ENCODE data around the gene ST3GAL6.

The ST3GAL6 gene

GRCh38 chr3:98731720-98732285 is 31.3 kb upstream of the ST3GAL6 start:
- no peaks in the 10 kb centered on the region for H3K4me1 ChIP-seq (ENCODE audit: insufficient read depth, low read length)
- H3K4me3 ChIP-seq (ENCODE audit: low read depth in 1 of 2, low read length in 2 of 2): peak overlapping the region; percentile 51 to 63
- H3K36me3 ChIP-seq (ENCODE audit: insufficient read depth, low read length): no peaks in the 10 kb centered on the region
- no peak overlapping the region for H3K27ac ChIP-seq (ENCODE audit: low read depth, low read length)
- no peak overlapping the region for H3K9ac ChIP-seq (ENCODE audit: low read length)
- H3K27me3 ChIP-seq (ENCODE audit: control insufficient read depth in 1 of 2, insufficient read depth in 2 of 2, low read length in 2 of 2): no peaks in the 10 kb centered on the region
- H3K9me3 ChIP-seq (ENCODE audit: low read length): no peaks in the 10 kb centered on the region

DNA sequence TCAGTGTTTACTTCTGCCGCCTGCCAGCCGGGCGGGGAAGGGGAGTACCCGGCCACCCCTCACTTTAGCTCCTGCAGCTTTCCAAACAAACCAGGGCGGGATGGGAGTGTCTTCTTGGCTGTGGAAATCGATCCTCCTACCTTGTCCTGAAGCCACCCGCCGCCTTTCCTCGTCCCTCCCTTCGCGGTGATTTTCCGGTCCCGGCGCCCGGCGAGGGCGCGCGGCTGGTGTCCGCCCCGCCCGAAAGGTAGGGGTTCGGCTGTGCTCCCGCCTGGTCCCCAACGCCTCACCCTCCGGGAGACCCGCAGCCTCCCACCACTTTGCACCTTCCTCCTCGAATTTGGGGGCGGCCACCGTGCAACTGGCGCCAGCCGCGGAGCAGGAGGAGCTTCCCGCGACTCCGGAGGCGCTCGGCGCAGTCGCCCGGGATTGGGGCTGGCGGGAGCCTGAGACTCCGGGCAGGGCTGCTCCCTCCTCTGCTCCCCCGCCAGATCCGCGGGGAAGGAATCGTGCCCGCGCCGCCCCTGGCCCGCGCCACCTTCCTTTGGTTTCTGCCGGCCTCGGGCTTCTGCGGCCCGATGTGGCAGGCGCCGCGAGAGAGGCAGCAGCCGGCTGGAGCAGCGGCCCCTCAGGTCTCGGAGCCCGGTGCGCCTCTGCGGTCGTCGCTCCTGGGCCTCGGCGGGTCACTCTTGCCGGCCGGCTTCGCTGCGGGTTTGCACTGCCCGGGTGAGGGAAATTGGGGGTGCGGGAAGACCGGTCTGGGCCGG is 30.7 kb upstream of the ST3GAL6 start:
- no peaks in the 10 kb centered on the region for H3K27me3 ChIP-seq (ENCODE audit: control insufficient read depth in 1 of 2, insufficient read depth in 2 of 2, low read length in 2 of 2)
- H3K4me1 ChIP-seq (ENCODE audit: insufficient read depth, low read length): no peaks in the 10 kb centered on the region
- no peaks in the 10 kb centered on the region for H3K9me3 ChIP-seq (ENCODE audit: low read length)
- peak overlapping the region; percentile 51 to 63 for H3K4me3 ChIP-seq (ENCODE audit: low read depth in 1 of 2, low read length in 2 of 2)
- H3K27ac ChIP-seq (ENCODE audit: low read depth, low read length): no peak overlapping the region
- no peaks in the 10 kb centered on the region for H3K36me3 ChIP-seq (ENCODE audit: insufficient read depth, low read length)
- H3K9ac ChIP-seq (ENCODE audit: low read length): no peak overlapping the region

DNA sequence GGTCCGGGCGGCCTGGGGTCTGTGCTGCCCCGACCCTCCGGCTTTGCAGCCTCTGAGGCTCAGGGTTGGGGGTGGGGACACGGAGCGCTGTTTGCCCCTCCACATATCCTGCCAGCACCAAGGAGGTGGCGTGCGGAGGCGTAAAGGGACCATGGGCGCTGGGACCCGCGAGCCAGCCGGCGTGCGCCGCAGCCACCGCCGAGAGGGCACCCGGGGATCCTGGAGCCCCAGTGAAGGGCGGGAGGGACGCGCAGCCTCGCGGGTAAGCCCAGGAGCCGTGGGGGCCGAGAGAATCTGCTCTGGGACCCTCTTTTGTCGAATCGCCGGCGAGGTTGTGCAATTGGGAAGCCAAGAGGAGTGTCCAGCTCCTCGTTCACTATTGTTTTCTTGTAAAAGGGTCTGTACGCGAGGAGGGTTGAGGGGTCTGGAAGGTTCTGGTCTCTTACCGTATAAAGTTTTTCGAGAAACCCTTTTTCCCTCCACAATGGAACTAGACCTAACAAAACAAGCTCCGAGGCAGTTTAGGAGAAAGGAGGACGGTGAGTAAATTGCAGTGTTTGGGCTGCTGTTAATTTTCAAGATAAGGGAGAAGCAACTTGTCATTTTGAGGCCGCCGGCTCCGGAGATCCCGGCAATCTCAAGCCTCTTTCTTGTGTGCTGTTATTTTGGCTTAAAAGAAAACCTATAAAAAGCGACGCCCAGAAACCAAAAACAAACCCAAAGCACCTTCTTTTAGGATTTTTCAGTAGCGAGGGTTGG is 29.9 kb upstream of the ST3GAL6 start:
- no peak overlapping the region for H3K9ac ChIP-seq (ENCODE audit: low read length)
- H3K9me3 ChIP-seq (ENCODE audit: low read length): no peaks in the 10 kb centered on the region
- H3K4me3 ChIP-seq (ENCODE audit: low read depth in 1 of 2, low read length in 2 of 2): peak overlapping the region; percentile 51 to 63
- peak overlapping the region; percentile 39 for H3K27ac ChIP-seq (ENCODE audit: low read depth, low read length)
- no peaks in the 10 kb centered on the region for H3K27me3 ChIP-seq (ENCODE audit: control insufficient read depth in 1 of 2, insufficient read depth in 2 of 2, low read length in 2 of 2)
- H3K36me3 ChIP-seq (ENCODE audit: insufficient read depth, low read length): no peaks in the 10 kb centered on the region
- no peaks in the 10 kb centered on the region for H3K4me1 ChIP-seq (ENCODE audit: insufficient read depth, low read length)

DNA sequence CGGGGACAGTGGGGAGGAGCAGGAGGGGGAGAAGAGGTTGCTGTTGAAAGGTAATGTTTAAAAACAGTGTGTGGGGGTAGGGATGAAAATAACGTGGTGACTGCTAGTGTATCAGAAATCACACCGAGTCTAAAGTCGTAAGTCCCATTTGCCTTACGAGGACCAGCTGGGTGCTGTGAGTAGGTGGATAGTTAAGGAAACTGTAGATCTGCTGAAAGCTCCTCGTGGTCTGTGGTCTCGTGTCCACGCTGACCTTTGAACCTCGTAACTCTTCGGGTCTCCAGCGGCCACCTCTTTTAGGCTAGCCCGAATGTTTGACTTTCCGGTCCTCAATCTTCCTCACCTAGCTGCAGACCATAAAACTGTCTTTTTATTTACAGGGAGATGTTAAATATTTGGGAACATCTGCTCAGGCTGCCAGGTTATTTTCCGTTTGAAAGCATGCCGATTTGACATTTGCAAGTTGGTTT is 29.3 kb upstream of the ST3GAL6 start:
- Histone ChIP-seq H3K9ac (ENCODE audit: low read length) (no peak overlapping the region), H3K36me3 (ENCODE audit: insufficient read depth, low read length) (no peaks in the 10 kb centered on the region), H3K4me3 (ENCODE audit: low read depth in 1 of 2, low read length in 2 of 2) (peak overlapping the region; percentile 51 to 63), H3K9me3 (ENCODE audit: low read length) (no peaks in the 10 kb centered on the region), H3K27ac (ENCODE audit: low read depth, low read length) (peak overlapping the region; percentile 39), H3K4me1 (ENCODE audit: insufficient read depth, low read length) (no peaks in the 10 kb centered on the region), H3K27me3 (ENCODE audit: control insufficient read depth in 1 of 2, insufficient read depth in 2 of 2, low read length in 2 of 2) (no peaks in the 10 kb centered on the region)

GRCh38 chr3:98734306-98734705 is 28.8 kb upstream of the ST3GAL6 start:
- Histone ChIP-seq H3K27me3 (ENCODE audit: control insufficient read depth in 1 of 2, insufficient read depth in 2 of 2, low read length in 2 of 2) (no peaks in the 10 kb centered on the region), H3K36me3 (ENCODE audit: insufficient read depth, low read length) (no peaks in the 10 kb centered on the region), H3K9ac (ENCODE audit: low read length) (no peak overlapping the region), H3K4me3 (ENCODE audit: low read depth in 1 of 2, low read length in 2 of 2) (peak overlapping the region in 1 of 2 donors; percentile 63), H3K27ac (ENCODE audit: low read depth, low read length) (no peak overlapping the region), H3K4me1 (ENCODE audit: insufficient read depth, low read length) (no peaks in the 10 kb centered on the region), H3K9me3 (ENCODE audit: low read length) (no peaks in the 10 kb centered on the region)

DNA sequence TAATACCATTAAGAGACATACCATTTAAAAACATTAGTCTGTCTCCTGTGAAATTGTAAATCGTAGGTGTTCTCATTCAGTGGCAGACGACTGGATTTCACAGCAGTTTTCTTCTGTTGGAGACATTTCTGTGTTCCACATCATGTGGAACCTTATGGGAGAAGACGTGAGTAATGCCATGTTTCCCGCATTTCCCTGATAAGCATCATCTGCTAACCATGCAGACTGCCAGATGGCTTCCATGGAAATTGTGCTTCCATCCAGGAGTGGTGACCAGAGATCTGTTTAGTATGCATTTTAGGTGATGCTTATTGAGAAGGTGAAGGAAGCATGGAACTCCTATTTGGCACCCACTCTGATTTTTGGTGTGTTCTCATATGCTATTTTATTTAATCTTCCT is 28.4 kb upstream of the ST3GAL6 start:
- Histone ChIP-seq H3K9me3 (ENCODE audit: low read length) (no peaks in the 10 kb centered on the region), H3K4me3 (ENCODE audit: low read depth in 1 of 2, low read length in 2 of 2) (no peak overlapping the region), H3K4me1 (ENCODE audit: insufficient read depth, low read length) (no peaks in the 10 kb centered on the region), H3K27ac (ENCODE audit: low read depth, low read length) (no peak overlapping the region), H3K9ac (ENCODE audit: low read length) (no peak overlapping the region), H3K36me3 (ENCODE audit: insufficient read depth, low read length) (no peaks in the 10 kb centered on the region), H3K27me3 (ENCODE audit: control insufficient read depth in 1 of 2, insufficient read depth in 2 of 2, low read length in 2 of 2) (no peaks in the 10 kb centered on the region)

GRCh38 chr3:98735296-98735695 is 27.8 kb upstream of the ST3GAL6 start:
- no peak overlapping the region for H3K4me3 ChIP-seq (ENCODE audit: low read depth in 1 of 2, low read length in 2 of 2)
- H3K9ac ChIP-seq (ENCODE audit: low read length): no peak overlapping the region
- H3K27ac ChIP-seq (ENCODE audit: low read depth, low read length): no peak overlapping the region
- no peaks in the 10 kb centered on the region for H3K4me1 ChIP-seq (ENCODE audit: insufficient read depth, low read length)
- H3K9me3 ChIP-seq (ENCODE audit: low read length): no peaks in the 10 kb centered on the region
- H3K36me3 ChIP-seq (ENCODE audit: insufficient read depth, low read length): no peaks in the 10 kb centered on the region
- no peaks in the 10 kb centered on the region for H3K27me3 ChIP-seq (ENCODE audit: control insufficient read depth in 1 of 2, insufficient read depth in 2 of 2, low read length in 2 of 2)

DNA sequence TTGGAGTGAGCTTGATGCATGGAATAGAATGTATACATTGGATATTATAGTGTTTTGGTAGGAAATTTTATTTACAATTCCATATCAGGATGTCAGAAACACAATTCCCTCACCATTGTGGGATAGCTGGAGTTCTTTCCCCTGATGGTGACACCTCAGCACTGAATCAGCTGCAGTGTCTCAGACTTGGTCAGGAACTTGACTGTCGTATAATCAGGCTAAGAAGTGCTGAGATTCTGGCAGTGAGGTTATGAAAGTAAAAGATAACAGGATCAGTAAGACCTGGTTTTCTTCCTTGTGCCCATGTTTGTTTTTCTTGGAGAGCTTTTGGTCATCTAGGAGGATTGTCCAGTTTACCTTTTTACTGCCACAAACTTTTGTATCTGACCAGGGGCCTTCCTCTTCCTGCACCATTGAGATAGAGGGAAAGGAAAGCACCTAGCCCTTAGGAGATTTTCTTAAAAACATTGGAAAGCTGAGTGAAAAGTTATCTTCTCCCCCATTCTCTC is 27.3 kb upstream of the ST3GAL6 start:
- Histone ChIP-seq H3K4me1 (ENCODE audit: insufficient read depth, low read length) (no peaks in the 10 kb centered on the region), H3K9ac (ENCODE audit: low read length) (no peak overlapping the region), H3K36me3 (ENCODE audit: insufficient read depth, low read length) (no peaks in the 10 kb centered on the region), H3K4me3 (ENCODE audit: low read depth in 1 of 2, low read length in 2 of 2) (no peak overlapping the region), H3K9me3 (ENCODE audit: low read length) (no peaks in the 10 kb centered on the region), H3K27ac (ENCODE audit: low read depth, low read length) (no peak overlapping the region), H3K27me3 (ENCODE audit: control insufficient read depth in 1 of 2, insufficient read depth in 2 of 2, low read length in 2 of 2) (no peaks in the 10 kb centered on the region)

DNA sequence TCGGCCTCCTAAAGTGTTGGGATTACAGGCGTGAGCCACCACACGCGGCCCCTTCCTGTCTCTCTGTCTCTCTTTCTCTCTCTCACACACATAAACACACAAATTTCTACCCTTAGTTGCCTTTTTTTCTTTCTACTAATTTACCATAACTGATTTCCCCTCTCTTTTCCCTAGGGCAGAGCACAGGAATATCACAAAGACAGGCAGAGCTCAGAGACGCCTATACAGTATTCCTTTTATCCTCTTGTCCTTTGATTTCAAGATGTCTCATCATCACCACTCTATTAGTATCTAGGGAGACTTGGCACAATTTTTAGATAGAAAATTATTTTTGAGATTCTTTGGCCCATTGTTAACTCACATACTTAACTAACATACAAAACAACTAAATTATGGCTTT is 25.8 kb upstream of the ST3GAL6 start:
- Histone ChIP-seq H3K36me3 (ENCODE audit: insufficient read depth, low read length) (no peaks in the 10 kb centered on the region), H3K9ac (ENCODE audit: low read length) (no peak overlapping the region), H3K4me1 (ENCODE audit: insufficient read depth, low read length) (no peaks in the 10 kb centered on the region), H3K27ac (ENCODE audit: low read depth, low read length) (no peak overlapping the region), H3K27me3 (ENCODE audit: control insufficient read depth in 1 of 2, insufficient read depth in 2 of 2, low read length in 2 of 2) (no peaks in the 10 kb centered on the region), H3K9me3 (ENCODE audit: low read length) (no peaks in the 10 kb centered on the region), H3K4me3 (ENCODE audit: low read depth in 1 of 2, low read length in 2 of 2) (no peak overlapping the region)

DNA sequence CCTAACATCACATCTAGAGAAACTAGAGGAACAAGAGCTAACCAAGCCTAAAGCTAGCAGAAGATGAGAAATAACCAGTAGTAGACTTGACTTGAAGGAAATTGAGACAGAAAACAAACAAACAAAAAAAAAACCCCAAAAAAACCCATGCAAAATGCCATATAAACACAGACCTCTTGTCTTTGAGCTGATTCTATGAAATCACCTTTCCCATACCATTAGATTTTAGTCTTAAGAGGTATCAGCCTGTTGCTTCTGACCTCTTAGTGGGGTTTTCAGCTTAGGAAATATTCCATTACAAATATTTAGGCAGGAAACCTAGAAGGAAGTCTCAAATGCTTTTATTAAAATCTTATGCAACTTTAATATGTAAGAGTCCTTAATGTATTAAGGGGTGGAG is 23.9 kb upstream of the ST3GAL6 start:
- Histone ChIP-seq H3K27me3 (ENCODE audit: control insufficient read depth in 1 of 2, insufficient read depth in 2 of 2, low read length in 2 of 2) (no peaks in the 10 kb centered on the region), H3K4me1 (ENCODE audit: insufficient read depth, low read length) (no peaks in the 10 kb centered on the region), H3K36me3 (ENCODE audit: insufficient read depth, low read length) (no peaks in the 10 kb centered on the region), H3K27ac (ENCODE audit: low read depth, low read length) (no peak overlapping the region), H3K9me3 (ENCODE audit: low read length) (no peaks in the 10 kb centered on the region), H3K4me3 (ENCODE audit: low read depth in 1 of 2, low read length in 2 of 2) (no peak overlapping the region), H3K9ac (ENCODE audit: low read length) (no peak overlapping the region)

GRCh38 chr3:98740324-98740723 is 22.8 kb upstream of the ST3GAL6 start:
- H3K9me3 ChIP-seq (ENCODE audit: low read length): no peaks in the 10 kb centered on the region
- H3K9ac ChIP-seq (ENCODE audit: low read length): no peak overlapping the region
- no peaks in the 10 kb centered on the region for H3K36me3 ChIP-seq (ENCODE audit: insufficient read depth, low read length)
- no peak overlapping the region for H3K27ac ChIP-seq (ENCODE audit: low read depth, low read length)
- H3K4me1 ChIP-seq (ENCODE audit: insufficient read depth, low read length): no peaks in the 10 kb centered on the region
- H3K4me3 ChIP-seq (ENCODE audit: low read depth in 1 of 2, low read length in 2 of 2): no peak overlapping the region
- no peaks in the 10 kb centered on the region for H3K27me3 ChIP-seq (ENCODE audit: control insufficient read depth in 1 of 2, insufficient read depth in 2 of 2, low read length in 2 of 2)
